Measurements from ENCODE around the gene FOXP1. TPM values are rescaled to one million over a fixed set of nuclear protein-coding genes. Genes with fewer than 3 reads are reported as not detected.
A peak's percentile ranks its signal among the peaks of the same experiment; 100 is the strongest.

Gene FOXP1
- total and polyA plus RNA-seq, 2 of the 13 experiments (the other 11 are each of a cell fraction or from before 2014, with no cell fraction given): 40.4 to 59.0 TPM

DNA sequence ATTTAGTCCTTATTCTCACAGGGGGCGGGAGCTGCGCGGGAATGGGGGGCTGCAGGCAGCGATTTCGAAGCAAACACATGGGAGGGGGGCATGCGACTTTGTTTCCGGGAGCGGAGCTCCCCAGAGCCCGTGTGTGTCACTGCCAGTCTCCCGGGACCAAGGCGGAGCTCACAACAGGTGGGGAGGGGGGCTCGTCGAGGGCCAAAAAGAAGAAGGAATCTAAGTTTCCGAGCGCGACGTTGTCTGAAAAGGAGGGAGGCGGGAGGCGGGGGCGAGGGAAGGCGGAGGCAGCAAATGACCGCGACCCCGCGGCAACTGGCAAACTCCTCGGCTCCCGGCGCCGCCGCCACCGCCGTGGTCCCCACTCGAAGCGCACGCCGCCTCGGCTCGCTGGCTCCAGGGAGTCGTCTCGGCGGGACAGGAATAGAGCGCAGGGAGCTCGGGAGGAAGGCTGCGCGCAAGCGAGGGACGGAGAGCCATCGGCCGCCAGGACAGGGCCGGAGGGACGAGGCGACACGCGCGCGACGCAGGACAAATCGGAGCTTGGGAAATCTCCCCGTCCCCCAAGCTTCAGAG is 1.4 kb downstream of the FOXP1 start (continued):
- TF ChIP-seq ZNF768 (CRISPR knock-in tag; IDR thresholded peaks at IDR 0.05) (peak; percentile 30; the same call in 1 of the 2 replicates), ZKSCAN8 (CRISPR knock-in tag; IDR thresholded peaks at IDR 0.05; ENCODE audit: borderline replicate concordance) (no peak), AGO2 (optimal IDR thresholded peaks at IDR 0.05; ENCODE audit: low read depth, low read length) (no peak), MAFG (CRISPR knock-in tag; IDR thresholded peaks at IDR 0.05) (no peak), JUND (CRISPR knock-in tag; IDR thresholded peaks at IDR 0.05) (no peak), POGZ (CRISPR knock-in tag; IDR thresholded peaks at IDR 0.05) (no peak), XBP1 (CRISPR knock-in tag; IDR thresholded peaks at IDR 0.05) (no peak), ARNT (IDR thresholded peaks at IDR 0.05) (no peak), ZNF674 (CRISPR knock-in tag; IDR thresholded peaks at IDR 0.05; ENCODE audit: low read depth) (no peak), ZNF713 (CRISPR knock-in tag; IDR thresholded peaks at IDR 0.05) (no peak), ZNF773 (CRISPR knock-in tag; IDR thresholded peaks at IDR 0.05; ENCODE audit: borderline replicate concordance) (no peak), SRY (CRISPR knock-in tag; IDR thresholded peaks at IDR 0.05) (peak; percentile 70; the same call in 1 of the 2 replicates), REL (CRISPR knock-in tag; conservative IDR thresholded peaks at IDR 0.05) (0 out of 2 replicates have a peak, but pooled peaks have one; percentile 71), ZNF629 (CRISPR knock-in tag; conservative IDR thresholded peaks at IDR 0.05) (no peak), NONO (IDR thresholded peaks at IDR 0.05) (no peak), NONO (CRISPR knock-in tag; conservative IDR thresholded peaks at IDR 0.05) (peak; percentile 84), GTF3A (CRISPR knock-in tag; conservative IDR thresholded peaks at IDR 0.05) (no peak)
- TF ChIP-seq, protein P1, sequence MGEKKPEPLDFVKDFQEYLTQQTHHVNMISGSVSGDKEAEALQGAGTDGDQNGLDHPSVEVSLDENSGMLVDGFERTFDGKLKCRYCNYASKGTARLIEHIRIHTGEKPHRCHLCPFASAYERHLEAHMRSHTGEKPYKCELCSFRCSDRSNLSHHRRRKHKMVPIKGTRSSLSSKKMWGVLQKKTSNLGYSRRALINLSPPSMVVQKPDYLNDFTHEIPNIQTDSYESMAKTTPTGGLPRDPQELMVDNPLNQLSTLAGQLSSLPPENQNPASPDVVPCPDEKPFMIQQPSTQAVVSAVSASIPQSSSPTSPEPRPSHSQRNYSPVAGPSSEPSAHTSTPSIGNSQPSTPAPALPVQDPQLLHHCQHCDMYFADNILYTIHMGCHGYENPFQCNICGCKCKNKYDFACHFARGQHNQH (CRISPR knock-in tag; IDR thresholded peaks at IDR 0.05): peak; percentile 57; the same call in 1 of the 2 replicates
- TF ChIP-seq, protein P2, sequence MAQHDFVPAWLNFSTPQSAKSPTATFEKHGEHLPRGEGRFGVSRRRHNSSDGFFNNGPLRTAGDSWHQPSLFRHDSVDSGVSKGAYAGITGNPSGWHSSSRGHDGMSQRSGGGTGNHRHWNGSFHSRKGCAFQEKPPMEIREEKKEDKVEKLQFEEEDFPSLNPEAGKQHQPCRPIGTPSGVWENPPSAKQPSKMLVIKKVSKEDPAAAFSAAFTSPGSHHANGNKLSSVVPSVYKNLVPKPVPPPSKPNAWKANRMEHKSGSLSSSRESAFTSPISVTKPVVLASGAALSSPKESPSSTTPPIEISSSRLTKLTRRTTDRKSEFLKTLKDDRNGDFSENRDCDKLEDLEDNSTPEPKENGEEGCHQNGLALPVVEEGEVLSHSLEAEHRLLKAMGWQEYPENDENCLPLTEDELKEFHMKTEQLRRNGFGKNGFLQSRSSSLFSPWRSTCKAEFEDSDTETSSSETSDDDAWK (CRISPR knock-in tag; IDR thresholded peaks at IDR 0.05): no peak
- TF ChIP-seq, protein P3, sequence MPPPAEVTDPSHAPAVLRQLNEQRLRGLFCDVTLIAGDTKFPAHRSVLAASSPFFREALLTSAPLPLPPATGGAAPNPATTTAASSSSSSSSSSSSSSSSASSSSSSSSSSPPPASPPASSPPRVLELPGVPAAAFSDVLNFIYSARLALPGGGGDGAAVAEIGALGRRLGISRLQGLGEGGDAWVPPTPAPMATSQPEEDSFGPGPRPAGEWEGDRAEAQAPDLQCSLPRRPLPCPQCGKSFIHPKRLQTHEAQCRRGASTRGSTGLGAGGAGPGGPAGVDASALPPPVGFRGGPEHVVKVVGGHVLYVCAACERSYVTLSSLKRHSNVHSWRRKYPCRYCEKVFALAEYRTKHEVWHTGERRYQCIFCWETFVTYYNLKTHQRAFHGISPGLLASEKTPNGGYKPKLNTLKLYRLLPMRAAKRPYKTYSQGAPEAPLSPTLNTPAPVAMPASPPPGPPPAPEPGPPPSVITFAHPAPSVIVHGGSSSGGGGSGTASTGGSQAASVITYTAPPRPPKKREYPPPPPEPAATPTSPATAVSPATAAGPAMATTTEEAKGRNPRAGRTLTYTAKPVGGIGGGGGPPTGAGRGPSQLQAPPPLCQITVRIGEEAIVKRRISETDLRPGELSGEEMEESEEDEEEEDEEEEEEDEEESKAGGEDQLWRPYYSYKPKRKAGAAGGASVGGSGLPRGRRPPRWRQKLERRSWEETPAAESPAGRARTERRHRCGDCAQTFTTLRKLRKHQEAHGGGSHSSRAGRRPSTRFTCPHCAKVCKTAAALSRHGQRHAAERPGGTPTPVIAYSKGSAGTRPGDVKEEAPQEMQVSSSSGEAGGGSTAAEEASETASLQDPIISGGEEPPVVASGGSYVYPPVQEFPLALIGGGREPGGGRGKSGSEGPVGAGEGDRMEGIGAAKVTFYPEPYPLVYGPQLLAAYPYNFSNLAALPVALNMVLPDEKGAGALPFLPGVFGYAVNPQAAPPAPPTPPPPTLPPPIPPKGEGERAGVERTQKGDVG (CRISPR knock-in tag; IDR thresholded peaks at IDR 0.05; ENCODE audit: borderline replicate concordance): no peak
- TF ChIP-seq, protein P4, sequence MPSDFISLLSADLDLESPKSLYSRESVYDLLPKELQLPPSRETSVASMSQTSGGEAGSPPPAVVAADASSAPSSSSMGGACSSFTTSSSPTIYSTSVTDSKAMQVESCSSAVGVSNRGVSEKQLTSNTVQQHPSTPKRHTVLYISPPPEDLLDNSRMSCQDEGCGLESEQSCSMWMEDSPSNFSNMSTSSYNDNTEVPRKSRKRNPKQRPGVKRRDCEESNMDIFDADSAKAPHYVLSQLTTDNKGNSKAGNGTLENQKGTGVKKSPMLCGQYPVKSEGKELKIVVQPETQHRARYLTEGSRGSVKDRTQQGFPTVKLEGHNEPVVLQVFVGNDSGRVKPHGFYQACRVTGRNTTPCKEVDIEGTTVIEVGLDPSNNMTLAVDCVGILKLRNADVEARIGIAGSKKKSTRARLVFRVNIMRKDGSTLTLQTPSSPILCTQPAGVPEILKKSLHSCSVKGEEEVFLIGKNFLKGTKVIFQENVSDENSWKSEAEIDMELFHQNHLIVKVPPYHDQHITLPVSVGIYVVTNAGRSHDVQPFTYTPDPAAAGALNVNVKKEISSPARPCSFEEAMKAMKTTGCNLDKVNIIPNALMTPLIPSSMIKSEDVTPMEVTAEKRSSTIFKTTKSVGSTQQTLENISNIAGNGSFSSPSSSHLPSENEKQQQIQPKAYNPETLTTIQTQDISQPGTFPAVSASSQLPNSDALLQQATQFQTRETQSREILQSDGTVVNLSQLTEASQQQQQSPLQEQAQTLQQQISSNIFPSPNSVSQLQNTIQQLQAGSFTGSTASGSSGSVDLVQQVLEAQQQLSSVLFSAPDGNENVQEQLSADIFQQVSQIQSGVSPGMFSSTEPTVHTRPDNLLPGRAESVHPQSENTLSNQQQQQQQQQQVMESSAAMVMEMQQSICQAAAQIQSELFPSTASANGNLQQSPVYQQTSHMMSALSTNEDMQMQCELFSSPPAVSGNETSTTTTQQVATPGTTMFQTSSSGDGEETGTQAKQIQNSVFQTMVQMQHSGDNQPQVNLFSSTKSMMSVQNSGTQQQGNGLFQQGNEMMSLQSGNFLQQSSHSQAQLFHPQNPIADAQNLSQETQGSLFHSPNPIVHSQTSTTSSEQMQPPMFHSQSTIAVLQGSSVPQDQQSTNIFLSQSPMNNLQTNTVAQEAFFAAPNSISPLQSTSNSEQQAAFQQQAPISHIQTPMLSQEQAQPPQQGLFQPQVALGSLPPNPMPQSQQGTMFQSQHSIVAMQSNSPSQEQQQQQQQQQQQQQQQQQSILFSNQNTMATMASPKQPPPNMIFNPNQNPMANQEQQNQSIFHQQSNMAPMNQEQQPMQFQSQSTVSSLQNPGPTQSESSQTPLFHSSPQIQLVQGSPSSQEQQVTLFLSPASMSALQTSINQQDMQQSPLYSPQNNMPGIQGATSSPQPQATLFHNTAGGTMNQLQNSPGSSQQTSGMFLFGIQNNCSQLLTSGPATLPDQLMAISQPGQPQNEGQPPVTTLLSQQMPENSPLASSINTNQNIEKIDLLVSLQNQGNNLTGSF (CRISPR knock-in tag; IDR thresholded peaks at IDR 0.05): no peak
